HepG2 (cell line): ENCODE results near the gene SYT8. TPM values are rescaled to one million over a fixed set of nuclear protein-coding genes. Genes with fewer than 3 reads are reported as not detected.
A peak's percentile ranks its signal among the peaks of the same experiment; 100 is the strongest.

Experiments
- BHLHE40 ChIP-seq: IDR thresholded peaks from 2 replicates; pipeline ENCODE4 v1.6.1; 2011; ENCODE audit warnings: low read length, improper control_type of control experiment
- BRD4 ChIP-seq: sonication (generic); formaldehyde crosslinking; IDR thresholded peaks from 2 replicates; pipeline ENCODE4 v1.4.0; 2020; ENCODE audit warnings: missing genetic modification reagents
- HOXA7 ChIP-seq: sonication (generic); formaldehyde crosslinking; IDR thresholded peaks from 2 replicates; pipeline ENCODE4 v1.8.1; 2022; ENCODE audit warnings: mild to moderate bottlenecking, missing genetic modification reagents, moderate library complexity
- NFYB ChIP-seq: sonication (generic); formaldehyde crosslinking; IDR thresholded peaks from 2 replicates; pipeline ENCODE4 v1.4.0; 2020; ENCODE audit warnings: missing genetic modification reagents
- PCBP2 ChIP-seq: fragments of 200-400 bp; formaldehyde crosslinking; optimal IDR thresholded peaks from 2 replicates; pipeline ENCODE3; 2018; ENCODE audit warnings: low read length, low read depth; ENCODE audit not compliant: poor library complexity, severe bottlenecking
- SALL2 ChIP-seq: sonication (generic); formaldehyde crosslinking; IDR thresholded peaks from 2 replicates; pipeline ENCODE4 v1.8.1; 2023; ENCODE audit warnings: mild to moderate bottlenecking, missing genetic modification reagents, inconsistent platforms
- SP4 ChIP-seq: sonication (generic); formaldehyde crosslinking; IDR thresholded peaks from 2 replicates; pipeline ENCODE4 v1.8.1; 2023; ENCODE audit warnings: mild to moderate bottlenecking, missing genetic modification reagents
- SRSF4 ChIP-seq: fragments of 200-400 bp; formaldehyde crosslinking; IDR thresholded peaks from one replicate; pipeline ENCODE4 v1.6.1; 2018; ENCODE audit warnings: mild to moderate bottlenecking, low read depth, low read length, moderate library complexity; ENCODE audit not compliant: poor library complexity, severe bottlenecking
- TFE3 ChIP-seq: IDR thresholded peaks from 2 replicates; pipeline ENCODE4 v1.6.1; 2016
- TP53 ChIP-seq: sonication (generic); formaldehyde crosslinking; conservative IDR thresholded peaks from 2 replicates; pipeline ENCODE4 v1.4.0; 2020; ENCODE audit warnings: missing genetic modification reagents
- ZNF207 ChIP-seq: fragments of 450-650 bp; IDR thresholded peaks from 2 replicates; pipeline ENCODE4 v1.6.1; 2016; ENCODE audit warnings: antibody characterized with exemption, borderline replicate concordance
- ZNF253 ChIP-seq: sonication (generic); formaldehyde crosslinking; IDR thresholded peaks from 2 replicates; pipeline ENCODE4 v1.8.0; 2022; ENCODE audit warnings: mild to moderate bottlenecking, missing genetic modification reagents, borderline replicate concordance
- ZNF362 ChIP-seq: sonication (generic); formaldehyde crosslinking; IDR thresholded peaks from 2 replicates; pipeline ENCODE4 v1.4.0; 2020; ENCODE audit warnings: missing genetic modification reagents, mild to moderate bottlenecking, borderline replicate concordance
- ZNF547 ChIP-seq: sonication (generic); formaldehyde crosslinking; IDR thresholded peaks from 2 replicates; pipeline ENCODE4 v1.5.1; 2020; ENCODE audit warnings: mild to moderate bottlenecking, missing genetic modification reagents
- ZNF562 ChIP-seq: sonication (generic); formaldehyde crosslinking; IDR thresholded peaks from 2 replicates; pipeline ENCODE4 v1.8.0; 2022; ENCODE audit warnings: missing genetic modification reagents, borderline replicate concordance
- ZNF563 ChIP-seq: sonication (generic); formaldehyde crosslinking; IDR thresholded peaks from 2 replicates; pipeline ENCODE4 v1.8.0; 2022; ENCODE audit warnings: mild to moderate bottlenecking, moderate library complexity, missing genetic modification reagents
- ZNF883 ChIP-seq: sonication (generic); formaldehyde crosslinking; IDR thresholded peaks from 2 replicates; pipeline ENCODE4 v1.5.1; 2020; ENCODE audit warnings: mild to moderate bottlenecking, missing genetic modification reagents; ENCODE audit errors: not compliant biosample characterization
- ZSCAN30 ChIP-seq: sonication (generic); formaldehyde crosslinking; IDR thresholded peaks from 2 replicates; pipeline ENCODE4 v1.5.0; 2020; ENCODE audit warnings: mild to moderate bottlenecking, missing genetic modification reagents
- polyA plus RNA-seq, 8 experiments: library from polyadenylated mRNA; depleted of rRNA in 3 of 8; stranded (reverse) in 7 of 8; unstranded in 1 of 8; fragments of >200 nt; fragmentation: Illumina TruSeq in 4 of 8; extraction: Trizol in 4 of 8; gene quantifications; 2 replicates each; pipeline versions ENCODE4 v1.2.1 to v1.2.3, GENCODE V29; 2011 to 2016; ENCODE audit warnings: low read depth in 4 of 8, missing spikeins in 1 of 8, mixed read lengths in 1 of 8; ENCODE audit not compliant: insufficient read depth in 1 of 8
- total RNA-seq, 5 experiments: library from RNA; depleted of rRNA; stranded (reverse); fragments of >200 nt; fragmentation: Illumina TruSeq; extraction: Trizol; gene quantifications; 2 replicates each; pipeline ENCODE4 v1.2.3, GENCODE V29; 2016; ENCODE audit warnings: low read depth in 1 of 5
- TF ChIP-seq, protein P1 (sequence below): sonication (generic); formaldehyde crosslinking; IDR thresholded peaks from 2 replicates; pipeline ENCODE4 v1.5.1; 2020; ENCODE audit warnings: mild to moderate bottlenecking, missing genetic modification reagents, moderate library complexity

SYT8 gene
- total and polyA plus RNA-seq, 2 of the 13 experiments (the other 11 are each of a cell fraction or from before 2014, with no cell fraction given) = 0.60 to 2.3 TPM

DNA sequence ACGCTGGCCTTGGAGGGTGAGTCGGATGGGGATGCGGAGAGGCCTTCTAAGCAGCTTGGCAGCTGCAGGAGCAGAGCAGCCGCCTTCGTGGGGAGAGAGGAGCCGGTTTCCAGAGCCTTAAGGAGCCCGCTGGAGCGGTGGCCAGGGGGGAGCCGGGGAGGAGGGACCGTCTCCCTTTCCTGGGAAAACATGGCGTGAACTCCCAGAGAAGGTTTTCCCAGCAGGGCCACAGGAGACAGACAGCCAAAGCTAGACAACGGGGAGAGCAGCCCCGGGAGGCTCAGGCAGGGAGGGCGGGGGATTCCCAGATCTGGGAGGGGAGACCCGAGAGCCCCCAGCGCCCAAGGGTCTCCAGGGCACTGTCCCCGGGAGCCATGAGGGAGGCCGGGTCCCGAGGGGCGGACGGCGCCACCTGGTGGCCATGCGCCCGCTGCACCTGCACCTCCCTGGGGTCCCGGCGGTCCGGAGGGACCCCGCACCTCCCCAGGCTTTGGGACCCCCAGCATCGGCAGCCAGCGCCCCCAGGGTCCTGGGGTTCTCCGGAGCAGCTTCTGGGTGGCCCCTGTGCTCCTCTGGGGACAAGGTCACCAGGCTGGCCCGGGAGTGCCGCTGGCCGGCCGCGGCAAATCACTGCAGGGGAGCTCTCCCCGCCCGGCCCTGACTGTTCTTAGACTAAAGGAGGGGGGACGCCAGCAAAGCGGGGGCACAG is 2.4 kb upstream of the SYT8 start (continued):
- TF ChIP-seq, protein P1, sequence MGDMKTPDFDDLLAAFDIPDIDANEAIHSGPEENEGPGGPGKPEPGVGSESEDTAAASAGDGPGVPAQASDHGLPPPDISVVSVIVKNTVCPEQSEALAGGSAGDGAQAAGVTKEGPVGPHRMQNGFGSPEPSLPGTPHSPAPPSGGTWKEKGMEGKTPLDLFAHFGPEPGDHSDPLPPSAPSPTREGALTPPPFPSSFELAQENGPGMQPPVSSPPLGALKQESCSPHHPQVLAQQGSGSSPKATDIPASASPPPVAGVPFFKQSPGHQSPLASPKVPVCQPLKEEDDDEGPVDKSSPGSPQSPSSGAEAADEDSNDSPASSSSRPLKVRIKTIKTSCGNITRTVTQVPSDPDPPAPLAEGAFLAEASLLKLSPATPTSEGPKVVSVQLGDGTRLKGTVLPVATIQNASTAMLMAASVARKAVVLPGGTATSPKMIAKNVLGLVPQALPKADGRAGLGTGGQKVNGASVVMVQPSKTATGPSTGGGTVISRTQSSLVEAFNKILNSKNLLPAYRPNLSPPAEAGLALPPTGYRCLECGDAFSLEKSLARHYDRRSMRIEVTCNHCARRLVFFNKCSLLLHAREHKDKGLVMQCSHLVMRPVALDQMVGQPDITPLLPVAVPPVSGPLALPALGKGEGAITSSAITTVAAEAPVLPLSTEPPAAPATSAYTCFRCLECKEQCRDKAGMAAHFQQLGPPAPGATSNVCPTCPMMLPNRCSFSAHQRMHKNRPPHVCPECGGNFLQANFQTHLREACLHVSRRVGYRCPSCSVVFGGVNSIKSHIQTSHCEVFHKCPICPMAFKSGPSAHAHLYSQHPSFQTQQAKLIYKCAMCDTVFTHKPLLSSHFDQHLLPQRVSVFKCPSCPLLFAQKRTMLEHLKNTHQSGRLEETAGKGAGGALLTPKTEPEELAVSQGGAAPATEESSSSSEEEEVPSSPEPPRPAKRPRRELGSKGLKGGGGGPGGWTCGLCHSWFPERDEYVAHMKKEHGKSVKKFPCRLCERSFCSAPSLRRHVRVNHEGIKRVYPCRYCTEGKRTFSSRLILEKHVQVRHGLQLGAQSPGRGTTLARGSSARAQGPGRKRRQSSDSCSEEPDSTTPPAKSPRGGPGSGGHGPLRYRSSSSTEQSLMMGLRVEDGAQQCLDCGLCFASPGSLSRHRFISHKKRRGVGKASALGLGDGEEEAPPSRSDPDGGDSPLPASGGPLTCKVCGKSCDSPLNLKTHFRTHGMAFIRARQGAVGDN (CRISPR knock-in tag) = peak; percentile 87
- TF ChIP-seq HOXA7 (no peak), TFE3 (CRISPR knock-in tag) (no peak), PCBP2 (no peak), SRSF4 (no peak), NFYB (no peak), ZNF547 (CRISPR knock-in tag) (no peak), ZSCAN30 (CRISPR knock-in tag) (no peak), ZNF883 (no peak), BRD4 (CRISPR knock-in tag) (peak; percentile 38; the same call in 1 of the 2 replicates), ZNF563 (CRISPR knock-in tag) (peak; percentile 20; the same call in 1 of the 2 replicates), ZNF562 (CRISPR knock-in tag) (no peak), BHLHE40 (no peak), TP53 (CRISPR knock-in tag) (no peak), SALL2 (CRISPR knock-in tag) (no peak), ZNF253 (CRISPR knock-in tag) (no peak), SP4 (0 out of 2 replicates have a peak, but pooled peaks have one; percentile 26), ZNF207 (no peak), ZNF362 (no peak)
